GM21825 (cell line): ENCODE measurements around the gene CHI3L2.

Source experiments
- ATAC-seq: cut with Tn5 transposase; IDR thresholded peaks from one replicate; pipeline ENCODE4 v1.9.1; 2021; ENCODE audit warnings: mild to moderate bottlenecking, moderate library complexity; ENCODE audit not compliant: unreplicated experiment

CHI3L2 gene

GRCh38 chr1:111218701-111219556 lies 8.6 kb upstream of the CHI3L2 start:
- no peak for ATAC-seq

- ATAC-seq: peak; percentile 36
These were observed 7.8 kb upstream of the CHI3L2 start for GRCh38 chr1:111219557-111220286.

GRCh38 chr1:111220302-111220890 lies 7.1 kb upstream of the CHI3L2 start:
- ATAC-seq: no peak

GRCh38 chr1:111221276-111221632 lies 6.3 kb upstream of the CHI3L2 start:
- ATAC-seq: no peak

GRCh38 chr1:111221633-111222291 lies 5.8 kb upstream of the CHI3L2 start:
- ATAC-seq: peak; percentile 50

- no peak for ATAC-seq
These were observed 5.0 kb upstream of the CHI3L2 start for GRCh38 chr1:111222308-111223125.

GRCh38 chr1:111223126-111223685 lies 4.3 kb upstream of the CHI3L2 start:
- ATAC-seq: no peak

GRCh38 chr1:111225091-111225490 lies 2.4 kb upstream of the CHI3L2 start:
- ATAC-seq: no peak

GRCh38 chr1:111225717-111226400 lies 1.7 kb upstream of the CHI3L2 start:
- no peak for ATAC-seq

GRCh38 chr1:111227851-111228747 lies 586 bp downstream of the CHI3L2 start:
- no peak for ATAC-seq

GRCh38 chr1:111228748-111229126 lies 1.2 kb downstream of the CHI3L2 start:
- no peak for ATAC-seq

- no peak for ATAC-seq
These were observed 4.6 kb downstream of the CHI3L2 start for GRCh38 chr1:111232134-111232533.

GRCh38 chr1:111234258-111234657 lies 6.7 kb downstream of the CHI3L2 start:
- ATAC-seq: no peak

- ATAC-seq: no peak
These were observed 7.4 kb downstream of the CHI3L2 start for GRCh38 chr1:111234866-111235265.

- no peak for ATAC-seq
These were observed 8.9 kb downstream of the CHI3L2 start for GRCh38 chr1:111236379-111236778.

- no peak for ATAC-seq
These were observed 9.3 kb downstream of the CHI3L2 start for GRCh38 chr1:111236806-111237205.

GRCh38 chr1:111238056-111238795 lies 10.7 kb downstream of the CHI3L2 start:
- ATAC-seq: no peak

- ATAC-seq: no peak
These were observed 14.3 kb downstream of the CHI3L2 start for GRCh38 chr1:111241797-111242196.
